ENCODE results near the gene NR3C1.

NR3C1 gene

DNA sequence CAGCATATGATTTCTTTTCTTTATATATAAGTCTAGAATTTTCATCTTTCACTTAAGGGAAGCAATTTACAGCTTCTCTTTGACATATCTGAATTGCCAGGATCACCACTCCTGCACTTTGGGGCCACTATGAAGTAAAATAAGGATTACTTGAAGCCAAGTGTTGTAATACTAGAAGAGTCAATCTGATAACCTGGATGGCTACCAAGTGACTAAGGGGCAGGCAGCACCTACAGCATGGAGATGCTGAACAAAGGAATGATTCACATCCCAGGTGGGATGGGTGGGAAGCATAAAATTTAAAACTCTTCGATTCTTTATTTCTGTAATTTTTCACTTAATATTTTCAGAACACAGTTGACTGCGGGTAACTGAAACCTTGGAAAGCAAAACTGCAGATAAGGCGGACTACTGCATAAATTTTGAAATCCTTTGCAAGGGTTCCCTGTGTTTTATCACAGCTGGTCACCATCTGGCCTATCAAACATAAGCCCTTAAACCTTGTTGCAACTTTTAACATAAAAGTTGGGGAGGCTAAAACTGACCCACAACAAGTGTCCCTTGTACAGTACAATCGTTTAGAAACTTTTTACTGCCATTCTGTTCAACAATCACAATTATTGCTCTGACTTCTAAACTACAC lies 31.2 kb downstream of the NR3C1 start:
- no peak for DNase-seq (ENCODE audit: low read depth in 2 of 3, low spot score in 1 of 3)

DNA sequence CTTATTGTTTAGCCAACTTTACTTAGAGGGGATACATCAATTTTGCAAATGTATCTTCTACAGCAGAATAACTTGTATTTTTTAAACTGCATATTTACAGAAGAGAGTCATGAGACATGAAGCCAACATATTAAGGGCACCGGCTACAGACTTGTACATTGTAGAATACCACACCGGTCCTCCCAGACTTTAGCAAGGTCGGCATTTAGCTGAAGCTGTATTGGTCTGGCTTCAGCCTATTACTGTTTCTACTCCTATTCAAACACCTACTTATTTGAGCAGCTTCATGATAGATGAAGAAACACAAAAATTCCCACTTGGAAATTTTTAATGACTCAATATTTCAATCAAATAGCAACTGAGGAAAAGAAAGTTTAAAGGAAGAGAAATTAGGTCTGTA lies 33.0 kb downstream of the NR3C1 start:
- DNase-seq (ENCODE audit: low read depth in 2 of 3, low spot score in 1 of 3) = no peak

DNA sequence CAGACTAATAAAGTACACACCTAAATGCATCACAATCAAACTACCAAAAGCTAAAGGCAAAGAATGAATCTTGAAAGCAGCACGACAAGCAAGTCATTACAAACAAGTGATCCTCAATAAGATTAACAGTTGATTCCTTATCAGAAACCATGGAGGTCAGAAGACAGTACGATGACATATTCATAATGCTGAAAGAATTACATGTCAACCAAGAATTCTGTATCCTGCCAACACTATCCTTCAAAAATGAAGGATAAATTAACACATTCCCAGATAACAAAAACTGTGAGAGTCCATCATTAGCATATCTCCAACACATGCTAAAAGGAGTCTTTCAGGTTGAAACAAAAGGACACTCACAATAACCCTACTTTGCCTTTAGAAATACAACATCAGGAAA lies 39.4 kb downstream of the NR3C1 start:
- DNase-seq (ENCODE audit: low read depth in 2 of 3, low spot score in 1 of 3) = no peak

GRCh38 chr5:143362664-143363227 lies 40.7 kb downstream of the NR3C1 start:
- no peak for DNase-seq (ENCODE audit: low read depth in 2 of 3, low spot score in 1 of 3)

DNA sequence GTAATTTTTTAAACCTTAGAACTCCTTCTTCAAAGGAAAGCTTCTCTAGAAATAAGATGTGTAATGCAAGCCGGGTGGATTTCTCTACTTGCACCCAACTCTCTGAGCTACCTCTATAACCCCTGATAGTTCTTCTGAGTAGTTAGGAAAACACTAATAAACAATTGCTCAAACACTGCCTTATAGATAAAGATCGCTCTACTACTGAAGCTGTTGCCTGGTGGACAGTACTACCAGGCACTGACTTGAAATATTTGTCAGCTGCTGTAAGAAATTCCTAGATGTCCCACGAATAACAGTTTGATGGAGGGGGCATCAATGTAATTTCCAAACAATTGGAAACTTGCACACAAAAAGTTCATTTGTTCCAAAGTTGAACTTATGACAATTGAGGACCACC lies 42.0 kb downstream of the NR3C1 start:
- DNase-seq (ENCODE audit: low read depth in 2 of 3, low spot score in 1 of 3) = no peak

DNA sequence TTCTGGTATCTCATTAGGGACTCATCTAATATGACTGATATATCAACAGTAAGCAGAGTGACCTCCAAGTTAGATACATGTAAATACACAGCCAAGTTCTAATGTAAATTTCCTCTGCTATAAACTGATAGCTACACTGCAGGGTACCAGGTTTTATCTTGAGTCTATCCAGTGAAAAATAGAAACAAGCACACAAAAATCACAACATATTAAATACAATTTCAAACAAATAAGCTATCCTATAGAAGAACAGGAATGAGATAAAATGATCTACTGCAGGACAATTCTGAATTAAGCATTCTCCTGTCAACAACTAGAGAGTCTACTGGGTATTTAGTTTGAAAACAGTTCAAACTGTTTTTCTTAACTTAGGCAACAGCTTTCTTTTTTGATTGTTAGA lies 42.7 kb downstream of the NR3C1 start:
- no peak for DNase-seq (ENCODE audit: low read depth in 2 of 3, low spot score in 1 of 3)

- no peak for DNase-seq (ENCODE audit: low read depth in 2 of 3, low spot score in 1 of 3)
Observed at GRCh38 chr5:143359869-143360268, 43.6 kb downstream of the NR3C1 start.

DNA sequence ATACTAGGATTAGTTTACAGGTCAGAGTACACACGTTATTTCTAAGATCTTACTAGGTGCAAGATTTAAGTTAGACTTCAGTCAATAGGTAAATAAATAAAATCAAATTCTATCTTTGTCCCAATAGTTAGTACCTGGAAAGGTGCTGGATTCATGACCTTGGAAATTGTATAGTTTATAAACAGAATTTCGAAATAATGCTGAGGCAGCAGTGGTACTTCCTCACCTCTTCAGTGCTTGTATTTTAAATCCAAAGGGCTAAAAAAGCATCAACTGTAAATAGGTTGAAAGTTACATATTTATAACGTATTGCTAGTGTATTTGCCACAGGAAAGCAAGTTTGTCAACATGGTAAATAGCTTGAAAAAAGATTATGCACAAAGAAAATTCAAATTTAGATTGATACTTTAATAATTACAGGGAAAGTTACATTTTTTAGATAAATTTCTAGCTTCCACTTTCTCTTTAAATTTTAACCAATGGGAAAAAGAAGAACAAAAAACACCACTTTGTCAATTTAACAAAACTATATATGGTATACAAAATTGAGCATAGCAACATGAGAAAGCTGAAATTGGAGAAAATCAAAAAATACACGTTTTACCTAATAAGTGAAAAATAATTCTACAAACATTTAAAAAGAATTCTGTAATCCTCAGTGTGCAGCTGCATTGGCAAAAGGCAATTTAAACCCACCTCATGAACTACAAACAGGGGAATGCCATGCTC lies 46.5 kb downstream of the NR3C1 start:
- DNase-seq (ENCODE audit: low read depth in 2 of 3, low spot score in 1 of 3) = no peak

DNA sequence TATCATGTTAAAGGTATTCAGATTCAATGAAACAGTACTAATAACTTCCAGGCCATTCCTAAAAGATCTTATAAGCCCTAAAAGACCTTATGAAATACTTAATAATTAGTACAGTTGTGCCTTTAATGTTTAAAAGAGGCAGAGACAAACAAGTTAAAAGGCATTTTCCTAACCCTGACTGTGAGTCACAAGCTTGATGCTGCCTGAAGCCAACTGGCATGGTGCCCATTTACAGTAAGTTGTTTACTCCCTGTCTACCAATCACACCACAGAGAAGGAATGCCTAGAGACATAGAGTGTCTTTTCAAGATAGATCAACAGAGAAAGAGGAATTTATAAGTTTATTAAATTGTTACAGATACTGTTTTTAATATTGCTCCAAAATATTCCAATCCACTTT lies 47.8 kb downstream of the NR3C1 start:
- DNase-seq (ENCODE audit: low read depth in 2 of 3, low spot score in 1 of 3) = peak in 2 of 3 donors; percentile 11 to 31

- no peak for DNase-seq (ENCODE audit: low read depth in 2 of 3, low spot score in 1 of 3)
Observed at GRCh38 chr5:143354025-143354424, 49.5 kb downstream of the NR3C1 start.

- DNase-seq (ENCODE audit: low read depth in 2 of 3, low spot score in 1 of 3) = no peak
Observed at GRCh38 chr5:143352691-143353090, 50.8 kb downstream of the NR3C1 start.

GRCh38 chr5:143350751-143351602 lies 52.5 kb downstream of the NR3C1 start:
- DNase-seq (ENCODE audit: low read depth in 2 of 3, low spot score in 1 of 3) = no peak

DNA sequence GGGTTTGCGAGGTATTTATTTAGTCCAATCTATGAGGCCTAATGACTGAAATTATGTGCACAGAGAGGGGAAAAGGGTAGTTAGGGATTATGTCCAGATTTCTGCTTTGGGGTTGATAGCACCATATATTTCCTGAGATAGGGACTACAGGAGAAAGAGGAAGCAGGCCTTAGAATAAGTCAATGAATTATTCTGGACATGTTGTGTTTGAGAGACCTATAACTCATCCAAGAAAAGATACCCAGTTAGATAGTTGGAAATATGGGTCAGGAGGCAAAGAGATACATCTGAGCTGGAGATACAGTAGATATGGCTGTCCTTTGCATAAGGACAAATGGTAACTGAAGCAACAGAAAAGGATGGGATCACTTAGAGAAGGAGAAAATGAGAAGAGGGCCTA lies 53.1 kb downstream of the NR3C1 start:
- no peak for DNase-seq (ENCODE audit: low read depth in 2 of 3, low spot score in 1 of 3)

GRCh38 chr5:143349177-143349576 lies 54.3 kb downstream of the NR3C1 start:
- no peak for DNase-seq (ENCODE audit: low read depth in 2 of 3, low spot score in 1 of 3)

GRCh38 chr5:143347698-143348344 lies 55.7 kb downstream of the NR3C1 start:
- DNase-seq (ENCODE audit: low read depth in 2 of 3, low spot score in 1 of 3) = no peak

DNA sequence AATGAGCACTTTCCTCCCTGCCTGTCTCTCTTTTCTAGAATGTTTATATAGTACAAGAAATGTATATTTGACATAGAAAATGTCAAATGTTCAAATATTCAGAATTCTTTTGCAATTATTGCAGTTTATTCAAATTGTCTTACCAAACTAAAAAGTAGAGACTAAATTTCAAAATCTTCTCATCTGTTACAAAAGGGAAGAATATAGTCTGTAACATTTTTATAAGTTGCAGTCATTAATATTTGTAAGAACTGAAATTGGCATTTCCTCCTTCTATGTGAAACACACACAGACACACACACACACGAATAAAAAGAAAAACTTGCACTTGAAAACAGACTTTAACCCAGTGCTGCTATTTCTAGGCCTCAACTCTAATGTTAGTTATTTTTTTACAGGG lies 56.4 kb downstream of the NR3C1 start:
- no peak for DNase-seq (ENCODE audit: low read depth in 2 of 3, low spot score in 1 of 3)

DNA sequence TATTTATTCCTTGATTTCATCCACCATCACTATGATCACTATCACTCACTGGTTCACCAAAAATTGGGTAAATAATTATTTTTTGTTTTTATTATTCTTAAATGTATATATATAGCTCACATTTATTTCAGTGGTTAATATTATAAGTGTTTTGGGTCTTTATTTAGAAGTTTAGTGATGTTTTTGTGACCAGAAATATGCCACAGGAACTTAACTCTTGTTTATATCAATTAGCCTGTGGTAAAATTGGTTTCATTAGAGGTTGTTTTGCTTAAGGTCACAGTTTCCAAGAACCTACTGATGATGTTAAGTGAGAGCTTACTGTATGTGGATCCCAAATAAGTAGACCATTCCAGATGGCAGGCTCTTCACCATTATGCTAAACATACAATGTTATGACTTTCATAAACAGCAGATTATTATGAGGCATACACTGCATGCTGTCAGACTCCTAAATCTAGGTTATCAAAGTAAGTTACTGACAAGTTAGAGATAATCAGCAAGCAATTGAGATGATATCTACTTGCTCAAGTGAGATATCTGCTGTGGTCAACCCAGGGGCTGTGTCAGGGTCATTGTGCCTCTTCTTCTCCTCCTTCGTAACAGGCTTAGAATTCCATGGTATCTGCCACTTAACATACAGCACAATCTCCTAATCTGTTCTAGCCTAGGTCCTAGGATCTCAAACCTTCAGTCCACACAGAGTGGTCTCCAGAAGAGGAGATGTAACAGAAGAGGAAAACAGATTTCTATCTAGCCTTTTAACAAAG lies 57.6 kb downstream of the NR3C1 start:
- DNase-seq (ENCODE audit: low read depth in 2 of 3, low spot score in 1 of 3) = no peak

DNA sequence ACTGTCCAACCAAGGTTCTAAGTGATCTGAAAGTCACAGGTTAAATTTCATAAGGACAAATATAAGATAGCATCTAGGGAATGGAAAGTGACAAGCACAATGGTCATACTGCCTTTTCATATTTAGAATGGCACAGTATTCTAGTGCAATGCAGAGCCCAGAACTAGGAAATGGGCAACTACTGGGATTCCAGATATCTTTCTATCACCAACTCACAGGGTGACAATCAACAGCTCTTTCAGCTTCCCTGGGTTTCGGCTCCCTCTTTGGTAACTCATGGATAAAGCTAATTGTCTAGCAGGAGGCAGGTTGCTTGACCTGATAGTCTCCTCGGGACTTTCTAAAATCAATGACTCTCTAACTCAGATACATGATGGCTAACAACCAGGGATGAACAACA lies 60.4 kb downstream of the NR3C1 start:
- DNase-seq (ENCODE audit: low read depth in 2 of 3, low spot score in 1 of 3) = no peak

- DNase-seq (ENCODE audit: low read depth in 2 of 3, low spot score in 1 of 3) = no peak
Observed at GRCh38 chr5:143342607-143343006, 60.9 kb downstream of the NR3C1 start.

- DNase-seq (ENCODE audit: low read depth in 2 of 3, low spot score in 1 of 3) = peak in 1 of 3 donors; percentile 11
Observed at GRCh38 chr5:143341807-143342570, 61.5 kb downstream of the NR3C1 start.
